HepG2 (cell line): Measurements from ENCODE around the gene RPS6KA2. TPM values are rescaled to one million over a fixed set of nuclear protein-coding genes. Genes with fewer than 3 reads are reported as not detected.

Source experiments
- BCL6 ChIP-seq: IDR thresholded peaks from 2 replicates; pipeline ENCODE4 v1.6.1; 2016; ENCODE audit warnings: missing genetic modification reagents, missing compliant biosample characterization
- FOXA3 ChIP-seq: IDR thresholded peaks from 2 replicates; pipeline ENCODE4 v1.6.1; 2016; ENCODE audit warnings: missing genetic modification reagents, missing compliant biosample characterization
- HDAC2 ChIP-seq: sonication (generic); formaldehyde crosslinking; IDR thresholded peaks from 2 replicates; pipeline ENCODE4 v1.4.0; 2020; ENCODE audit warnings: missing genetic modification reagents
- HMG20A ChIP-seq: IDR thresholded peaks from 2 replicates; pipeline ENCODE4 v1.6.1; 2016; ENCODE audit warnings: borderline replicate concordance
- HOXA3 ChIP-seq: sonication (generic); formaldehyde crosslinking; IDR thresholded peaks from 2 replicates; pipeline ENCODE4 v1.5.0; 2020; ENCODE audit warnings: missing genetic modification reagents
- JUND ChIP-seq: sonication (generic); formaldehyde crosslinking; IDR thresholded peaks from 2 replicates; pipeline ENCODE4 v1.8.0; 2022; ENCODE audit warnings: mild to moderate bottlenecking, missing genetic modification reagents
- MED1 ChIP-seq: sonication (generic); formaldehyde crosslinking; IDR thresholded peaks from 2 replicates; pipeline ENCODE4 v1.4.0; 2020; ENCODE audit warnings: missing genetic modification reagents
- MEF2D ChIP-seq: sonication (generic); formaldehyde crosslinking; IDR thresholded peaks from 2 replicates; pipeline ENCODE4 v1.5.1; 2020; ENCODE audit warnings: mild to moderate bottlenecking, missing genetic modification reagents
- SAFB2 ChIP-seq: sonication (generic); formaldehyde crosslinking; IDR thresholded peaks from 2 replicates; pipeline ENCODE4 v1.5.1; 2020; ENCODE audit warnings: missing genetic modification reagents, low read depth, mild to moderate bottlenecking, borderline replicate concordance
- SAP130 ChIP-seq: IDR thresholded peaks from 2 replicates; pipeline ENCODE4 v1.6.1; 2016; ENCODE audit warnings: low read depth
- SIX1 ChIP-seq: sonication (generic); formaldehyde crosslinking; IDR thresholded peaks from 2 replicates; pipeline ENCODE4 v1.4.0; 2020; ENCODE audit warnings: missing genetic modification reagents, borderline replicate concordance
- ZNF232 ChIP-seq: sonication (generic); formaldehyde crosslinking; IDR thresholded peaks from 2 replicates; pipeline ENCODE4 v1.4.0; 2020; ENCODE audit warnings: missing genetic modification reagents, borderline replicate concordance
- ZSCAN31 ChIP-seq: sonication (generic); formaldehyde crosslinking; IDR thresholded peaks from 2 replicates; pipeline ENCODE4 v1.5.0; 2020; ENCODE audit warnings: low read depth, mild to moderate bottlenecking, missing genetic modification reagents
- polyA plus RNA-seq, 8 experiments: library from polyadenylated mRNA; depleted of rRNA in 3 of 8; stranded (reverse) in 7 of 8; unstranded in 1 of 8; fragments of >200 nt; fragmentation: Illumina TruSeq in 4 of 8; extraction: Trizol in 4 of 8; gene quantifications; 2 replicates each; pipeline versions ENCODE4 v1.2.1 to v1.2.3, GENCODE V29; 2011 to 2016; ENCODE audit warnings: low read depth in 4 of 8, missing spikeins in 1 of 8, mixed read lengths in 1 of 8; ENCODE audit not compliant: insufficient read depth in 1 of 8
- total RNA-seq, 5 experiments: library from RNA; depleted of rRNA; stranded (reverse); fragments of >200 nt; fragmentation: Illumina TruSeq; extraction: Trizol; gene quantifications; 2 replicates each; pipeline ENCODE4 v1.2.3, GENCODE V29; 2016; ENCODE audit warnings: low read depth in 1 of 5
- TF ChIP-seq, protein P1 (sequence below): sonication (generic); formaldehyde crosslinking; IDR thresholded peaks from 2 replicates; pipeline ENCODE4 v1.8.1; 2023; ENCODE audit warnings: mild to moderate bottlenecking, moderate library complexity, missing genetic modification reagents
- TF ChIP-seq, protein P2 (sequence below), 2 experiments: fragments of 450-650 bp in 1 of 2; sonication (generic) in 1 of 2; formaldehyde crosslinking; IDR thresholded peaks; 2 replicates each; pipeline versions ENCODE4 v1.5.0 to v1.8.0; 2020 to 2022; ENCODE audit warnings: mild to moderate bottlenecking in 1 of 2, missing genetic modification reagents in 1 of 2
- TF ChIP-seq, protein P3 (sequence below): IDR thresholded peaks from 2 replicates; pipeline ENCODE4 v1.6.1; 2016; ENCODE audit warnings: missing genetic modification reagents, missing compliant biosample characterization
- TF ChIP-seq, protein P4 (sequence below): sonication (generic); formaldehyde crosslinking; IDR thresholded peaks from 2 replicates; pipeline ENCODE4 v1.4.0; 2020; ENCODE audit warnings: missing genetic modification reagents
- TF ChIP-seq, protein P5 (sequence below): sonication (generic); formaldehyde crosslinking; IDR thresholded peaks from 2 replicates; pipeline ENCODE4 v1.4.0; 2020; ENCODE audit warnings: missing genetic modification reagents, mild to moderate bottlenecking, borderline replicate concordance

Gene RPS6KA2
- total and polyA plus RNA-seq, 2 of the 13 experiments (the other 11 are each of a cell fraction or from before 2014, with no cell fraction given), result 0.22 to 0.38 TPM

DNA sequence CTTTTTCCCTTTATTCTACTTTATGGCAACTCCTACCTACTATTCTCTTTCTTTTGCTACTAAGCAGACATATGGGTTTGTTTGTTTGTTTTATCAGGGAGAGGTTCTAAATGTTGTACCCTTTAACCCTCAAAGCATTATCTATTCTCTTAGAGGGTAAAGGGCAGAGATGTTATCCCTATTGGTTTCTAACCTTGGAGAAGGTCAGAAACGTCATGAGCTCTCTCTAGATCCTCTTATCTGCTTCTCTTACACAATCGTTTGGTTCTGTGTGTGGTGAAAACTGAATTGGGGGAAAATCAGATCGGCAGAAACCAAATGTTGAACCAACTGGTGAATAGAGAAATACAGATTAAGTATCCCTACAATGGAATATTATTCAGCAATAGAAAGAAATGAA lies 237.9 kb downstream of the RPS6KA2 start (continued):
- TF ChIP-seq, protein P1, sequence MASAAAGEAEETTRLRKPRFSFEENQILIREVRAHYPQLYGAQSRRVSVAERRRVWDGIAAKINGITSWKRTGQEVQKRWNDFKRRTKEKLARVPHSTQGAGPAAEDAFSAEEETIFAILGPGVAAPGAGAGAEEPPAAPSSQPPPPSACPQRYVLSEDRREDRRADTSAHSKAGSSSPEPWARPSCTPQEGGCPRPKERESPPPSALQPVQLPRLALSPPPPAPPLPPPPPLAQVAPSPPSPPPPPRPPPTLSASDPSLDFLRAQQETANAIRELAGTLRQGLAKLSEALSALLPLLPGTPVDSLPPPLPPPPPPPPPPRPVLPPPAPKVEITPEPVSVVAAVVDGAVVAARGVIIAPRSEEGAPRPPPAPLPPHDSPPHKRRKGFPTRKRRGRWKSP (CRISPR knock-in tag), result no peak; the same call in 1 of the 2 replicates
- TF ChIP-seq JUND (CRISPR knock-in tag), result no peak
- peak; percentile 72 for TF ChIP-seq HDAC2 (CRISPR knock-in tag)
- TF ChIP-seq, protein P2, sequence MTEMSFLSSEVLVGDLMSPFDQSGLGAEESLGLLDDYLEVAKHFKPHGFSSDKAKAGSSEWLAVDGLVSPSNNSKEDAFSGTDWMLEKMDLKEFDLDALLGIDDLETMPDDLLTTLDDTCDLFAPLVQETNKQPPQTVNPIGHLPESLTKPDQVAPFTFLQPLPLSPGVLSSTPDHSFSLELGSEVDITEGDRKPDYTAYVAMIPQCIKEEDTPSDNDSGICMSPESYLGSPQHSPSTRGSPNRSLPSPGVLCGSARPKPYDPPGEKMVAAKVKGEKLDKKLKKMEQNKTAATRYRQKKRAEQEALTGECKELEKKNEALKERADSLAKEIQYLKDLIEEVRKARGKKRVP (CRISPR knock-in tag; IDR thresholded peaks at IDR 0.05), result 0 out of 4 replicates have a peak, but pooled peaks of 1 of the 2 experiments have one; percentile 39
- peak; percentile 68; the same call in 1 of the 2 replicates for TF ChIP-seq FOXA3 (CRISPR knock-in tag)
- peak; percentile 67 for TF ChIP-seq SAP130 (CRISPR knock-in tag)
- TF ChIP-seq, protein P3, sequence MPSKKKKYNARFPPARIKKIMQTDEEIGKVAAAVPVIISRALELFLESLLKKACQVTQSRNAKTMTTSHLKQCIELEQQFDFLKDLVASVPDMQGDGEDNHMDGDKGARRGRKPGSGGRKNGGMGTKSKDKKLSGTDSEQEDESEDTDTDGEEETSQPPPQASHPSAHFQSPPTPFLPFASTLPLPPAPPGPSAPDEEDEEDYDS, result peak; percentile 24; the same call in 1 of the 2 replicates
- peak; percentile 70; the same call in 1 of the 2 replicates for TF ChIP-seq SIX1 (CRISPR knock-in tag)
- TF ChIP-seq SAFB2 (CRISPR knock-in tag), result no peak
- peak; percentile 92 for TF ChIP-seq MED1
- peak; percentile 83; the same call in 1 of the 2 replicates for TF ChIP-seq HMG20A
- peak; percentile 44; the same call in 1 of the 2 replicates for TF ChIP-seq HOXA3 (CRISPR knock-in tag)
- TF ChIP-seq, protein P4, sequence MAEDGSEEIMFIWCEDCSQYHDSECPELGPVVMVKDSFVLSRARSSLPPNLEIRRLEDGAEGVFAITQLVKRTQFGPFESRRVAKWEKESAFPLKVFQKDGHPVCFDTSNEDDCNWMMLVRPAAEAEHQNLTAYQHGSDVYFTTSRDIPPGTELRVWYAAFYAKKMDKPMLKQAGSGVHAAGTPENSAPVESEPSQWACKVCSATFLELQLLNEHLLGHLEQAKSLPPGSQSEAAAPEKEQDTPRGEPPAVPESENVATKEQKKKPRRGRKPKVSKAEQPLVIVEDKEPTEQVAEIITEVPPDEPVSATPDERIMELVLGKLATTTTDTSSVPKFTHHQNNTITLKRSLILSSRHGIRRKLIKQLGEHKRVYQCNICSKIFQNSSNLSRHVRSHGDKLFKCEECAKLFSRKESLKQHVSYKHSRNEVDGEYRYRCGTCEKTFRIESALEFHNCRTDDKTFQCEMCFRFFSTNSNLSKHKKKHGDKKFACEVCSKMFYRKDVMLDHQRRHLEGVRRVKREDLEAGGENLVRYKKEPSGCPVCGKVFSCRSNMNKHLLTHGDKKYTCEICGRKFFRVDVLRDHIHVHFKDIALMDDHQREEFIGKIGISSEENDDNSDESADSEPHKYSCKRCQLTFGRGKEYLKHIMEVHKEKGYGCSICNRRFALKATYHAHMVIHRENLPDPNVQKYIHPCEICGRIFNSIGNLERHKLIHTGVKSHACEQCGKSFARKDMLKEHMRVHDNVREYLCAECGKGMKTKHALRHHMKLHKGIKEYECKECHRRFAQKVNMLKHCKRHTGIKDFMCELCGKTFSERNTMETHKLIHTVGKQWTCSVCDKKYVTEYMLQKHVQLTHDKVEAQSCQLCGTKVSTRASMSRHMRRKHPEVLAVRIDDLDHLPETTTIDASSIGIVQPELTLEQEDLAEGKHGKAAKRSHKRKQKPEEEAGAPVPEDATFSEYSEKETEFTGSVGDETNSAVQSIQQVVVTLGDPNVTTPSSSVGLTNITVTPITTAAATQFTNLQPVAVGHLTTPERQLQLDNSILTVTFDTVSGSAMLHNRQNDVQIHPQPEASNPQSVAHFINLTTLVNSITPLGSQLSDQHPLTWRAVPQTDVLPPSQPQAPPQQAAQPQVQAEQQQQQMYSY (CRISPR knock-in tag), result 0 out of 2 replicates have a peak, but pooled peaks have one; percentile 29
- TF ChIP-seq BCL6 (CRISPR knock-in tag), result peak; percentile 64
- 0 out of 2 replicates have a peak, but pooled peaks have one; percentile 58 for TF ChIP-seq MEF2D
- no peak for TF ChIP-seq ZNF232 (CRISPR knock-in tag)
- TF ChIP-seq, protein P5, sequence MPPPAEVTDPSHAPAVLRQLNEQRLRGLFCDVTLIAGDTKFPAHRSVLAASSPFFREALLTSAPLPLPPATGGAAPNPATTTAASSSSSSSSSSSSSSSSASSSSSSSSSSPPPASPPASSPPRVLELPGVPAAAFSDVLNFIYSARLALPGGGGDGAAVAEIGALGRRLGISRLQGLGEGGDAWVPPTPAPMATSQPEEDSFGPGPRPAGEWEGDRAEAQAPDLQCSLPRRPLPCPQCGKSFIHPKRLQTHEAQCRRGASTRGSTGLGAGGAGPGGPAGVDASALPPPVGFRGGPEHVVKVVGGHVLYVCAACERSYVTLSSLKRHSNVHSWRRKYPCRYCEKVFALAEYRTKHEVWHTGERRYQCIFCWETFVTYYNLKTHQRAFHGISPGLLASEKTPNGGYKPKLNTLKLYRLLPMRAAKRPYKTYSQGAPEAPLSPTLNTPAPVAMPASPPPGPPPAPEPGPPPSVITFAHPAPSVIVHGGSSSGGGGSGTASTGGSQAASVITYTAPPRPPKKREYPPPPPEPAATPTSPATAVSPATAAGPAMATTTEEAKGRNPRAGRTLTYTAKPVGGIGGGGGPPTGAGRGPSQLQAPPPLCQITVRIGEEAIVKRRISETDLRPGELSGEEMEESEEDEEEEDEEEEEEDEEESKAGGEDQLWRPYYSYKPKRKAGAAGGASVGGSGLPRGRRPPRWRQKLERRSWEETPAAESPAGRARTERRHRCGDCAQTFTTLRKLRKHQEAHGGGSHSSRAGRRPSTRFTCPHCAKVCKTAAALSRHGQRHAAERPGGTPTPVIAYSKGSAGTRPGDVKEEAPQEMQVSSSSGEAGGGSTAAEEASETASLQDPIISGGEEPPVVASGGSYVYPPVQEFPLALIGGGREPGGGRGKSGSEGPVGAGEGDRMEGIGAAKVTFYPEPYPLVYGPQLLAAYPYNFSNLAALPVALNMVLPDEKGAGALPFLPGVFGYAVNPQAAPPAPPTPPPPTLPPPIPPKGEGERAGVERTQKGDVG (CRISPR knock-in tag), result no peak
- TF ChIP-seq ZSCAN31, result no peak
